K562 (cell line): ENCODE data around the gene SLC12A4. TPM values are rescaled to one million over a fixed set of nuclear protein-coding genes. Genes with fewer than 3 reads are reported as not detected.

Experiments
- ATAC-seq: fragments of 200-7000 bp; cut with Tn5 transposase; 3 replicates; pipeline ENCODE4 v1.9.1; 2020; ENCODE audit warnings: moderate library complexity
- BruUV-seq: library from RNA; stranded (reverse); fragments of 400-500 nt; replicated peaks from 2 replicates; lab custom pipeline; 2021; lab: Mats Ljungman, UMichigan
- CTCF ChIA-PET: fragments of 300-600 bp; formaldehyde crosslinking; extraction: SDS; loops from one replicate; lab custom pipeline; 2021; ENCODE audit warnings: low intra/inter-chr PET ratio; lab: Yijun Ruan, JAX
- POLR2A ChIA-PET: fragments of 300-600, 350-650 bp; sonication (Branson Sonifier 250); formaldehyde crosslinking; extraction: SDS; loops from one replicate; lab custom pipeline; 2021; ENCODE audit warnings: antibody characterized with exemption, inconsistent platforms; lab: Yijun Ruan, JAX
- DNase-seq, 4 experiments: peaks; one replicate each; pipeline versions ENCODE4 v3.0.0 to v3.0.0-alpha.2; 2011 to 2018; ENCODE audit warnings: low spot score in 3 of 4, mixed read lengths in 3 of 4; ENCODE audit errors: extremely low read depth in 1 of 4
- FAIRE-seq: peaks from 2 replicates; lab custom pipeline; 2011; peaks lifted over from hg19 to GRCh38; lab: Jason Lieb, UNC
- H2AFZ ChIP-seq: 2 replicates; pipeline ENCODE4 v1.6.0; 2011; ENCODE audit warnings: low read depth, low read length, control low read depth, inconsistent platforms
- H3K27ac ChIP-seq: fragments of 200-600 bp; 3 replicates; pipeline ENCODE4 v1.8.0; 2011; ENCODE audit warnings: low read depth, mild to moderate bottlenecking, control low read depth, inconsistent platforms, low read length, moderate library complexity, mixed read lengths; ENCODE audit errors: extremely low read depth
- H3K27me3 ChIP-seq, 2 experiments: fragments of 300-600 bp in 1 of 2; 2 replicates in 1 of 2; 3 replicates in 1 of 2; pipeline versions ENCODE4 v1.6.0 to v1.8.0; 2011; ENCODE audit warnings: inconsistent platforms in 2 of 2, low read length in 2 of 2, mild to moderate bottlenecking in 1 of 2, mixed read lengths in 1 of 2, moderate library complexity in 1 of 2; ENCODE audit not compliant: control insufficient read depth in 2 of 2, insufficient read depth in 2 of 2
- H3K36me3 ChIP-seq: fragments of 300-600 bp; 3 replicates; pipeline ENCODE4 v1.8.0; 2011; ENCODE audit warnings: mild to moderate bottlenecking, low read length, inconsistent platforms; ENCODE audit not compliant: control insufficient read depth, insufficient read depth
- H3K4me1 ChIP-seq, 2 experiments: fragments of 200-600 bp in 1 of 2; replicated peaks in 1 of 2; 2 replicates in 1 of 2; 3 replicates in 1 of 2; pipeline versions ENCODE4 v1.5.1 to v1.8.0; 2011; ENCODE audit warnings: inconsistent platforms in 2 of 2, low read length in 2 of 2, mild to moderate bottlenecking in 1 of 2, mixed read lengths in 1 of 2, moderate library complexity in 1 of 2; ENCODE audit not compliant: control insufficient read depth in 2 of 2, insufficient read depth in 2 of 2
- H3K4me2 ChIP-seq: 2 replicates; pipeline ENCODE4 v1.6.1; 2011; ENCODE audit warnings: low read length, control low read depth, inconsistent platforms, mixed read lengths; ENCODE audit not compliant: insufficient read depth
- H3K4me3 ChIP-seq: fragments of 200-600 bp; sonication (generic), shearing (Covaris generic); 2 replicates; pipeline ENCODE4 v1.5.1; 2016; ENCODE audit warnings: control low read depth, inconsistent platforms
- H3K79me2 ChIP-seq: fragments of 200-600 bp; 3 replicates; pipeline ENCODE4 v1.8.0; 2011; ENCODE audit warnings: low read length, inconsistent platforms; ENCODE audit not compliant: control insufficient read depth, insufficient read depth
- H3K9ac ChIP-seq, 2 experiments: 2 replicates each; pipeline versions ENCODE4 v1.6.0 to v1.6.1; 2011; ENCODE audit warnings: low read depth in 2 of 2, low read length in 2 of 2, control low read depth in 1 of 2, inconsistent platforms in 1 of 2, mild to moderate bottlenecking in 1 of 2, mixed read lengths in 1 of 2; ENCODE audit not compliant: insufficient read depth in 1 of 2
- H3K9me1 ChIP-seq: one replicate; pipeline ENCODE4 v1.6.0; 2011; ENCODE audit warnings: inconsistent platforms, mild to moderate bottlenecking, low read length, moderate library complexity; ENCODE audit not compliant: control insufficient read depth, insufficient read depth
- H3K9me3 ChIP-seq: replicated peaks from 2 replicates; pipeline ENCODE4 v1.5.1; 2011; ENCODE audit warnings: low read depth, low read length, inconsistent platforms; ENCODE audit not compliant: control insufficient read depth, insufficient read depth
- H4K20me1 ChIP-seq: replicated peaks from 2 replicates; pipeline ENCODE4 v1.6.1; 2011; ENCODE audit warnings: low read length, inconsistent platforms, mixed read lengths; ENCODE audit not compliant: control insufficient read depth, insufficient read depth
- ARNT ChIP-seq, 2 experiments: fragments of 450-650 bp; IDR thresholded peaks; 2 replicates each; pipeline ENCODE4 v1.6.1; 2016; ENCODE audit warnings: mild to moderate bottlenecking in 1 of 2
- CTCFL ChIP-seq: IDR thresholded peaks from 2 replicates; pipeline ENCODE4 v1.6.1; 2011; ENCODE audit warnings: borderline replicate concordance, low read depth, mild to moderate bottlenecking, moderate library complexity, low read length; ENCODE audit not compliant: insufficient read depth, poor library complexity, severe bottlenecking
- ELF2 ChIP-seq: fragments of 250-450 bp; sonication (Bioruptor Pico); IDR thresholded peaks from 2 replicates; pipeline ENCODE4 v1.5.0; 2021; ENCODE audit warnings: mild to moderate bottlenecking
- HDAC1 ChIP-seq, 2 experiments: fragments of 450-650 bp; IDR thresholded peaks; 2 replicates each; pipeline ENCODE4 v1.6.1; 2016 to 2017; ENCODE audit warnings: inconsistent platforms in 1 of 2, mild to moderate bottlenecking in 1 of 2, moderate library complexity in 1 of 2
- HMBOX1 ChIP-seq: sonication (generic); IDR thresholded peaks from 2 replicates; pipeline ENCODE4 v1.6.1; 2016
- MYNN ChIP-seq, 2 experiments: sonication (generic); formaldehyde crosslinking in 1 of 2; IDR thresholded peaks; 2 replicates each; pipeline versions ENCODE4 v1.5.0 to v1.6.1; 2016 to 2020; ENCODE audit warnings: antibody characterized with exemption in 1 of 2, missing genetic modification reagents in 1 of 2
- NR4A1 ChIP-seq, 2 experiments: fragments of 250-450 bp in 1 of 2; fragments of 450-650 bp in 1 of 2; sonication (Bioruptor Pico) in 1 of 2; IDR thresholded peaks; 2 replicates each; pipeline versions ENCODE4 v1.4.0 to v1.6.1; 2016 to 2020; ENCODE audit warnings: mild to moderate bottlenecking in 2 of 2, missing compliant biosample characterization in 1 of 2, missing genetic modification characterization in 1 of 2, moderate library complexity in 1 of 2
- POLR2AphosphoS2 ChIP-seq: IDR thresholded peaks from 2 replicates; pipeline ENCODE4 v1.6.1; 2012; ENCODE audit warnings: low read length, improper control_type of control experiment
- POLR2B ChIP-seq: fragments of 450-650 bp; IDR thresholded peaks from 2 replicates; pipeline ENCODE4 v1.6.1; 2018; ENCODE audit warnings: low read depth; ENCODE audit not compliant: partially characterized antibody
- POLR2G ChIP-seq: fragments of 200-400 bp; formaldehyde crosslinking; IDR thresholded peaks from 2 replicates; pipeline ENCODE4 v1.6.1; 2017; ENCODE audit warnings: low read depth, mild to moderate bottlenecking, antibody characterized with exemption, low read length, moderate library complexity
- RAD21 ChIP-seq, 2 experiments: fragments of 250-450 bp in 1 of 2; fragments of 450-650 bp in 1 of 2; sonication (Bioruptor Pico) in 1 of 2; formaldehyde crosslinking in 1 of 2; IDR thresholded peaks in 1 of 2; conservative IDR thresholded peaks in 1 of 2; 2 replicates each; pipeline versions ENCODE4 v1.4.0 to v1.8.0; 2020 to 2022; ENCODE audit warnings: mild to moderate bottlenecking in 2 of 2, moderate library complexity in 1 of 2
- RFX1 ChIP-seq: fragments of 450-650 bp; IDR thresholded peaks from 2 replicates; pipeline ENCODE4 v1.6.1; 2016; ENCODE audit warnings: mild to moderate bottlenecking, moderate library complexity
- THAP7 ChIP-seq: fragments of 250-450 bp; sonication (Bioruptor Pico); IDR thresholded peaks from 2 replicates; pipeline ENCODE4 v1.5.0; 2021
- VEZF1 ChIP-seq: fragments of 200-800 bp; sonication (Bioruptor generic); IDR thresholded peaks from 2 replicates; pipeline ENCODE4 v1.6.1; 2017; ENCODE audit warnings: missing genetic modification characterization, missing compliant biosample characterization
- WGBS: fragments of 100-300 bp; shearing (Covaris generic); methylation state at CpG from one replicate; pipeline ENCODE4 v1.1.6; 2016; ENCODE audit warnings: low coverage, mixed read lengths; ENCODE audit not compliant: insufficient coverage; ENCODE audit errors: missing lambda C conversion rate; 5-methylcytosine and 5-hydroxymethylcytosine counted together
- in situ Hi-C: fragments of 300-500 bp; cut with MboI; formaldehyde crosslinking; loops from 4 replicates; pipeline ENCODE4 v1.15.0; 2018; ENCODE audit warnings: inconsistent platforms, mixed read lengths
- intact Hi-C: fragments of 100-400 bp; cut with micrococcal nuclease; formaldehyde crosslinking; loops from 2 replicates; pipeline ENCODE4 v1.14.2; 2022
- polyA plus RNA-seq, 8 experiments: library from polyadenylated mRNA; depleted of rRNA in 4 of 8; stranded (reverse) in 5 of 8; unstranded in 3 of 8; fragments of >200 nt; fragmentation: Nextera tagmentation in 2 of 8; fragmentation: Illumina TruSeq in 1 of 8; extraction: Ambion mirVana in 2 of 8; extraction: Trizol in 1 of 8; gene quantifications; 2 replicates each; pipeline versions ENCODE4 v1.2.1 to v1.2.3, GENCODE V29; 2011 to 2014; ENCODE audit warnings: inconsistent platforms in 1 of 8, missing spikeins in 1 of 8
- total RNA-seq, 7 experiments: library from RNA; depleted of rRNA in 6 of 7; stranded (reverse); fragments of >200 nt in 6 of 7; fragmentation: Illumina TruSeq in 2 of 7; extraction: Trizol in 2 of 7; gene quantifications; 2 replicates each; pipeline versions ENCODE4 v1.2.1 to v1.2.3, GENCODE V29; 2011 to 2021; ENCODE audit warnings: low replicate concordance in 1 of 7

SLC12A4 gene
- total and polyA plus RNA-seq, 9 of the 15 experiments (the other 6 are each of a cell fraction or from before 2014, with no cell fraction given), result 0.75 to 43.5 (median 15.0) TPM

- intact Hi-C loops, result no loop called here
- no peak for FAIRE-seq
- no peaks in the 10 kb centered on the region for H3K9me1 ChIP-seq
- H3K27ac ChIP-seq, result no peak within 1 kb of the TSS
- no peaks in the 10 kb centered on the region for H3K79me2 ChIP-seq
- H3K4me3 ChIP-seq, result no peak within 1 kb of the TSS
- POLR2A ChIA-PET, result interaction anchor here (0.6 to 2.4 kb wide), 6 partner anchors 9 to 23 kb away, joined by 3 to 9 read pairs (median 6); no protein-coding TSS in a partner anchor
- WGBS, result 57% methylated on average over 21 of the region's 23 CpGs
- no peaks in the 10 kb centered on the region for H3K27me3 ChIP-seq
- H3K36me3 ChIP-seq, result peaks cover 79% of the 10 kb centered on the region; the same call in 2 of the 3 replicates
- peak; percentile 48 to 66 (median 59) for DNase-seq
- in situ Hi-C loops, result no loop called here
- no peak within 1 kb of the TSS for H2AFZ ChIP-seq
- H3K4me2 ChIP-seq, result no peak within 1 kb of the TSS
- no TSS peak for BruUV-seq
- CTCF ChIA-PET, result interaction anchor here (0.7 kb wide), 1 partner anchor 10 kb away, joined by 5 read pairs; no protein-coding TSS in a partner anchor
- H3K9me3 ChIP-seq, result no peaks in the 10 kb centered on the region; the same call in 1 of the 2 replicates
- H3K4me1 ChIP-seq, result peaks cover 10 to 76% of the 10 kb centered on the region in 2 experiments; a peak in 4 of 5 replicates
- ATAC-seq, result peak; percentile 72
- H4K20me1 ChIP-seq, result peaks cover 16% of the 10 kb centered on the region; the same call in 1 of the 2 replicates
- H3K9ac ChIP-seq, result peak within 1 kb of the TSS in 1 of 2 experiments; percentile 79; a peak in 2 of 4 replicates
- TF ChIP-seq POLR2G (peak; percentile 66), THAP7 (CRISPR knock-in tag) (no peak), RAD21 (CRISPR knock-in tag; conservative IDR thresholded peaks at IDR 0.05 in 1 of 2, IDR thresholded peaks at IDR 0.05 in 1 of 2) (peak in 1 of 2 experiments; percentile 15; a peak in 1 of 4 replicates), ELF2 (CRISPR knock-in tag) (no peak), NR4A1 (CRISPR knock-in tag; IDR thresholded peaks at IDR 0.05) (no peak), NR4A1 (tag; IDR thresholded peaks at IDR 0.05) (no peak), POLR2B (peak; percentile 44), VEZF1 (peak; percentile 36; the same call in 1 of the 2 replicates), HDAC1 (IDR thresholded peaks at IDR 0.05) (0 out of 4 replicates have a peak, but pooled peaks of 1 of the 2 experiments have one; percentile 7), POLR2AphosphoS2 (peak; percentile 75), MYNN (IDR thresholded peaks at IDR 0.05) (0 out of 2 replicates have a peak, but pooled peaks have one; percentile 7), MYNN (CRISPR knock-in tag; IDR thresholded peaks at IDR 0.05) (no peak), CTCFL (peak; percentile 32), HMBOX1 (no peak), ARNT (IDR thresholded peaks at IDR 0.05) (no peak), RFX1 (no peak)
Measured at GRCh38 chr16:67943619-67944504, 24.6 kb downstream of the SLC12A4 start, which contains the start of gene LCAT. TSS of gene LCAT (minus strand) at chr16:67944120. CDS start at chr16:67944101, 19 bp downstream.
